Fibroblast of lung (primary cell): ENCODE results near the gene TNNC2.

Experiments
- CTCF ChIP-seq, 2 donors: IDR thresholded peaks in 1 of 2; conservative IDR thresholded peaks in 1 of 2; 1 replicate in 1 of 2; 2 replicates in 1 of 2; pipeline ENCODE4 v1.5.1; 2011 to 2012; ENCODE audit warnings: low read length in 2 of 2, control low read depth in 1 of 2, inconsistent platforms in 1 of 2, low read depth in 1 of 2, mild to moderate bottlenecking in 1 of 2
- EZH2 ChIP-seq: IDR thresholded peaks from 2 replicates; pipeline ENCODE4 v1.5.1; 2012; ENCODE audit warnings: low read length, control low read depth, mild to moderate bottlenecking; ENCODE audit errors: missing control alignments

- no peak for TF ChIP-seq CTCF (conservative IDR thresholded peaks at IDR 0.05 in 1 of 2, IDR thresholded peaks at IDR 0.05 in 1 of 2; ENCODE audit: low read depth in 1 of 2, low read length in 2 of 2)
- no peak for TF ChIP-seq EZH2
Measured at GRCh38 chr20:45848969-45849582, 22.0 kb upstream of the TNNC2 start.
